AG04450 (cell line): ENCODE data around the gene RDH11. TPM values are rescaled to one million over a fixed set of nuclear protein-coding genes. Genes with fewer than 3 reads are reported as not detected.

Source experiments
- CTCF ChIA-PET: fragments of 300-600, 350-600 bp; formaldehyde crosslinking; extraction: SDS; loops from one replicate; lab custom pipeline; 2022; ENCODE audit warnings: antibody characterized with exemption, inconsistent platforms; lab: Charles Lee
- POLR2A ChIA-PET: fragments of 350-600 bp; formaldehyde crosslinking; extraction: SDS; loops from one replicate; lab custom pipeline; 2021; ENCODE audit warnings: antibody characterized with exemption, inconsistent platforms; lab: Yijun Ruan, JAX
- DNase-seq: peaks from one replicate; pipeline ENCODE4 v3.0.0-alpha.2; 2011; ENCODE audit warnings: low read depth, low spot score
- H3K27ac ChIP-seq: one replicate; pipeline ENCODE4 v1.5.1; 2012; ENCODE audit warnings: low read depth, low read length, control low read depth
- H3K27me3 ChIP-seq: one replicate; pipeline ENCODE4 v1.6.0; 2012; ENCODE audit warnings: low read length; ENCODE audit not compliant: control insufficient read depth, insufficient read depth
- H3K4me3 ChIP-seq: 2 replicates; pipeline ENCODE4 v1.5.1; 2011; ENCODE audit warnings: mild to moderate bottlenecking, low read depth, low read length, control low read depth
- H3K9me3 ChIP-seq: 2 replicates; pipeline ENCODE4 v1.5.1; 2012; ENCODE audit warnings: low read length; ENCODE audit not compliant: control insufficient read depth, insufficient read depth
- CTCF ChIP-seq: IDR thresholded peaks from 2 replicates; pipeline ENCODE4 v1.5.1; 2011; ENCODE audit warnings: low read depth, low read length, control low read depth, inconsistent platforms
- polyA plus RNA-seq: library from polyadenylated mRNA; depleted of rRNA; stranded (reverse); fragments of >200 nt; gene quantifications from 2 replicates; pipeline ENCODE4 v1.2.3, GENCODE V29; 2011

RDH11 gene
- polyA plus RNA-seq, 1 experiment = 109 TPM

DNA sequence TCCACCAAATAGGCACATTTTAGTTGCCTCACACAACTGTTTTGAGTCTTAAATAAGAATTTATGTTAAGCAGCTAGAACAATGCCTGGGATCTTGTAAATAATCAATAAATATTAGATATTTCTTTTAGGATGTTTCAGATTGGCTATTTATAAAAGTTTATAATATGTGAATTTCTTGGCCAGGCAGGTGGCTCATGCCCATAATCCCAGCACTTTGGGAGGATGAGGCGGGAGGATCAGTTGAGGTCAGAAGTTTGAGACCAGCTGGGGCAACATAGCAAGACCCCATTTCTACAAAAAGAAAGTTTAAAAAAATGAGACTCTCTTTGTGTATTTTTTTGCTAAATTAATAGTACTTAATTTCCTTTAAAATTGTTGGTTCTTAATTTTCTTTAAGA is 54.1 kb downstream of the RDH11 start:
- ChIA-PET CTCF (interaction anchor here (1.7 kb wide), 1 partner anchor 23 kb away, joined by 6 read pairs; no protein-coding TSS in a partner anchor), POLR2A (no interaction called here)
- no peak for DNase-seq
- Histone ChIP-seq H3K9me3 (no peaks in the 10 kb centered on the region), H3K27me3 (no peaks in the 10 kb centered on the region), H3K27ac (no peak overlapping the region), H3K4me3 (no peak overlapping the region)
- TF ChIP-seq CTCF = no peak

GRCh38 chr14:67638642-67639041 is 56.9 kb downstream of the RDH11 start:
- TF ChIP-seq CTCF = no peak
- CTCF ChIA-PET = no interaction called here

GRCh38 chr14:67636361-67636919 is 59.1 kb downstream of the RDH11 start:
- DNase-seq = no peak
- no peak overlapping the region for H3K4me3 ChIP-seq
- no peaks in the 10 kb centered on the region for H3K27me3 ChIP-seq
- ChIA-PET CTCF (interaction anchor here (1.4 to 1.5 kb wide), 2 partner anchors 17 to 30 kb away, joined by 4 to 5 read pairs; no protein-coding TSS in a partner anchor), POLR2A (no interaction called here)
- no peaks in the 10 kb centered on the region for H3K9me3 ChIP-seq
- TF ChIP-seq CTCF = no peak
- H3K27ac ChIP-seq = no peak overlapping the region

More at GRCh38 chr14:67638642-67639041, 56.9 kb downstream of the RDH11 start:
- POLR2A ChIA-PET = no interaction called here
- H3K27ac ChIP-seq = no peak overlapping the region
- DNase-seq = no peak
- H3K4me3 ChIP-seq = no peak overlapping the region
- H3K9me3 ChIP-seq = no peaks in the 10 kb centered on the region
- no peaks in the 10 kb centered on the region for H3K27me3 ChIP-seq

GRCh38 chr14:67633451-67634147 is 62.0 kb downstream of the RDH11 start:
- ChIA-PET CTCF (interaction anchor here (0.7 to 1.7 kb wide), 3 partner anchors 15 to 63 kb away, joined by 3 to 5 read pairs (median 3); no protein-coding TSS in a partner anchor), POLR2A (no interaction called here)
- no peak for DNase-seq
- H3K27ac ChIP-seq = no peak overlapping the region
- H3K27me3 ChIP-seq = no peaks in the 10 kb centered on the region
- no peaks in the 10 kb centered on the region for H3K9me3 ChIP-seq
- TF ChIP-seq CTCF = no peak
- H3K4me3 ChIP-seq = no peak overlapping the region

DNA sequence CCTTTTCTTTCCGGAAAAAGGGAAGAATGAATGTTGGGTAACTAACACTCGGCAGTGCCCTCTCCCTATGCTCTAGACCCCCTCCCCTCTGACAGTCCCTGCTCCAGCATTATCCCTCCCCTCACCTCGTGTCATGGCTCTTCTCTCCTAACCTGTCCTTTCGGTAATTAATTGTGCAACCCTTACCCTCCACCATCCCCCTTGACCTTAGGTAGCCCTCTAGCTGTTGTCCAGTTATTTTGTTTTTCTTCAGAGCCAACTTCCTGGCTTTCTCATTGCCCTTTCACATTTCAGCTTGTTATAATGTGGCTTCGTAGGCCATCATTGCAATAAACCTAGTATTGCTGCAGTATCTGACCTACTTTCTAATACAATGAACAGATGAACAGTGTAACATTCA is 64.6 kb downstream of the RDH11 start:
- ChIA-PET POLR2A (no interaction called here), CTCF (interaction anchor here (1.5 kb wide), 1 partner anchor 30 kb away, joined by 4 read pairs; the partner anchor contains the start of gene PIGH)
- no peak for DNase-seq
- no peak overlapping the region for H3K27ac ChIP-seq
- no peaks in the 10 kb centered on the region for H3K27me3 ChIP-seq
- no peaks in the 10 kb centered on the region for H3K9me3 ChIP-seq
- H3K4me3 ChIP-seq = no peak overlapping the region
- TF ChIP-seq CTCF = no peak
